Measurements from ENCODE around the gene POLK. TPM values are rescaled to one million over a fixed set of nuclear protein-coding genes. Genes with fewer than 3 reads are reported as not detected.
A peak's percentile ranks its signal among the peaks of the same experiment; 100 is the strongest.
"Not testable (repeated sequence)": the region's sequence is repeated elsewhere in the genome, so short reads cannot be mapped to it uniquely, and the experiment has no call there.

Gene POLK
- total RNA-seq, 1 donor from 2014 or later = 39.9 TPM

GRCh38 chr5:75603371-75603770 is 91.7 kb downstream of the POLK start:
- FAIRE-seq (no peak), DNase-seq (ENCODE audit: low spot score in 2 of 2) (no peak)

DNA sequence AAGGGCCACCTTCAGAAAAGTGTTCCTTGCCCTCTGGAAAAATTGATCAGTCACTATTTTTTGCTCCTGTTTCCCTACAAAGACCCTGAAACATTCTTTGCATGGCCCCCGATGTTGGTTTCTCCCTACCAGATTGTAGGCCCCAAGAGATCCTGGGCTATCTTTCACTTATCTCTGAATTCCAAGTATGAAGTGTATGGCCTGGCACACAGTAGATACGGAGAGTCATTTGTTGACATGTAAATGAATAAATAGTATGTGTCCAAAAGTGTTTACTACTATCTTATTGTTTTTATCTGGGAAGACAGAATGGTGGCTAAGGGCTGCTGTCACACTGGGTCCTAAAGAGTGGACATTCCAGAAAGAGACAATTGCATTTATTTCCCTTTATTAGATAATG is 92.1 kb downstream of the POLK start:
- DNase-seq (ENCODE audit: low spot score in 2 of 2) (no peak), FAIRE-seq (no peak)

GRCh38 chr5:75607341-75607740 is 95.7 kb downstream of the POLK start:
- DNase-seq (ENCODE audit: low spot score in 2 of 2); FAIRE-seq: not testable (repeated sequence)

DNA sequence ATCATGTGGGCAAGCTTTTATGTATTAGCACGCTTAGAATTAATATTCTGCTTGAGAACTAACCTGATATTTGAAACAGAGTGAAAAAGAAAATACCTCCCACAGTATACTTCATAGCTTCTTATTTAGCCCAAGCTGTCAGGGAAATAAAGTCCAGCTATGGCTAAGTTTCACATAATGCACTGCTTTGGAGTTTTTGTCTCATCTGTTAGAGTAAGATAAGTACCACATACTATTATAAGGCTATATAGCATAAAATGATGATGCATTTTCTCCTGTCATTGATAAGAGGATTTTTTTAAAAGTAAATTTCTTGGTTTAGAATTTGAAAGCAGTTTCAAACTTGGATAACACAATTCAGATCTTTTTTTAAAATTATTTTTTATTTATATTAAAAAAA is 97.2 kb downstream of the POLK start:
- FAIRE-seq = no peak

DNA sequence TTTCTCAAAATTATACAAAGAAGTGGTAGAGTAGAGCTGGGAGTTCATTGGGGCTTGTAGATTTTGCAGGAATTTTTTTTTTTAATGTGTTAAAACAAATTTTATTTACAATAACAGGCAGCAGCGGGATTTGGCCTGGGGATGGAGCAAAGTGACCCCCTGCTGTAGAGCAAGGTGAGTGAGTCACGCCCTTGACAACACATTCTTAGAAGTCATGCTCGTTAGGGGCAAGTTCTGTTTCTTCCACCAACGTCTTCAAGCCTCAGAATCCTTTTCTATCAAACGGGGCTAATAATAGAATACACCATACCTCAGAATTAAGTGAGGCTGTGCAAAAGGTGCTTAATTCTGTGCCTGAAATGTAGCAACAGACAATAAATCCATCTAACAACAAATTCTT is 98.5 kb downstream of the POLK start:
- no peak for FAIRE-seq
- no peak for DNase-seq (ENCODE audit: low spot score in 2 of 2)

More for the DNA sequence above, 97.2 kb downstream of the POLK start:
- no peak for DNase-seq (ENCODE audit: low spot score in 2 of 2)

GRCh38 chr5:75610859-75611310 is 99.2 kb downstream of the POLK start:
- FAIRE-seq; DNase-seq (ENCODE audit: low spot score in 2 of 2): not testable (repeated sequence)

GRCh38 chr5:75611311-75612225 is 99.9 kb downstream of the POLK start, which contains the start of gene ANKDD1B:
TSS of gene ANKDD1B (plus strand) at chr5:75611453. CDS start at chr5:75611635, 182 bp downstream.
- DNase-seq (ENCODE audit: low spot score in 2 of 2) (peak in 1 of 2 donors; percentile 42), FAIRE-seq (no peak)

DNA sequence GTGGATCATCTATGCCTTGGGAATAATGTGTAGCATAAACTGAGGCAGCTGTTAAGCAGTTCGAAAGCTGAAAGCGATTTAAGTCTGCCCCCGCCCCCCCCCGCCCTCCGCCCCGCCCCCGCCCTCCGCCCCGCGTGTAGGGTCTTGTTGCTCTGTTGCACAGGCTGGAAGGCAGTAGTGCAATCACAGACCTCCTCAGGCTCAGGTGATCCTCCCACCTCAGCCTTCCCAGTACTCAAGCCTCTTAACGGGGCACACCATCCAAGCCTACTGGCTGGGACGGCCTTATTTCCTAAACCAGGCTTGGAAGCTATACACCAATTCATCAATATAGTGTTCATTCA is 100.5 kb downstream of the POLK start:
- no peak for DNase-seq (ENCODE audit: low spot score in 2 of 2)
- FAIRE-seq = no peak

- FAIRE-seq (no peak), DNase-seq (ENCODE audit: low spot score in 2 of 2) (no peak)
Measured at GRCh38 chr5:75612901-75613300, 101.2 kb downstream of the POLK start.

DNA sequence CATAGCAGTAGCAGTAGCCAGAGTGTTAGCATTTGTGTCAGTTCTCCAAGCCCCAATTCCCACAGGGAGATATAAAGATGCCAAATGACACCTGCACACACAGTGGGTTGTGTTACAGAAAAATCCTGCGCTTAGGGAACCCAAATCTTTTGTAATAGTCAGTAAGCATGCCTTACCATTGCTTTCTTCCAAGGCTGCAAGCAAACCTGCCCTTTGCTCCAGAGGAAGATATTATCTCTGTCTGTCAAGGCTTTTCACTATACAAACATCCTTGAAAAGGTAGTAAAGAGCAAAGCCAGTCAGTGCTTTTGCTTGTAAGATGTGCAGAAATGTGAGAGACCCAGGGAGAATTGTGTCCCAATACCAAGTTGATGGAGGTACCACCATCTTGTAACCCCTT is 102.5 kb downstream of the POLK start:
- DNase-seq (ENCODE audit: low spot score in 2 of 2) (no peak), FAIRE-seq (no peak)

DNA sequence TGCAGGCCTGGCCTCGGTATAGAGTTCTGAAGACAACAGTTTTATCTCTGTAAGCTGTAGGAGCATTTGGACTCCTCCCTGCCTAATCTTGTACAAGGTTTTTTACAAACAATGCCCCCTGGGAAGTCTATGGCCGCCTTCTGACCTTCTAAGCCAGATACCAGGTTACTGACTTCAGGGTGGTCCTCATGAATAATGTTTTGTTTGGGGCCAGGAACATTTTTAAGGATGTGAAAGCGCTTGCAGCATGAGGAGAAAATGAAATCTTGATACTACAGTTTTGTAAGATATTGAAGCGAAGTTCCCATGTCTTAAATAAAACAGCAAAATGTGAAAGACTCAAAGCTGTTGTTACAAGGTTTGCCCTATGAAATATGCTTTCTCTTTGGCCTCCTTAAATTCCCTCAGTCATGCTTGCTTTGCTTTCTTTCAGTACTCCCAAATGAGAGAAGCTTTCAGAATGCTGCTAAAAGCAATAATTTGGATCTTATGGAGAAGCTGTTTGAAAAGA is 104.7 kb downstream of the POLK start:
- DNase-seq (ENCODE audit: low spot score in 2 of 2) = no peak

DNA sequence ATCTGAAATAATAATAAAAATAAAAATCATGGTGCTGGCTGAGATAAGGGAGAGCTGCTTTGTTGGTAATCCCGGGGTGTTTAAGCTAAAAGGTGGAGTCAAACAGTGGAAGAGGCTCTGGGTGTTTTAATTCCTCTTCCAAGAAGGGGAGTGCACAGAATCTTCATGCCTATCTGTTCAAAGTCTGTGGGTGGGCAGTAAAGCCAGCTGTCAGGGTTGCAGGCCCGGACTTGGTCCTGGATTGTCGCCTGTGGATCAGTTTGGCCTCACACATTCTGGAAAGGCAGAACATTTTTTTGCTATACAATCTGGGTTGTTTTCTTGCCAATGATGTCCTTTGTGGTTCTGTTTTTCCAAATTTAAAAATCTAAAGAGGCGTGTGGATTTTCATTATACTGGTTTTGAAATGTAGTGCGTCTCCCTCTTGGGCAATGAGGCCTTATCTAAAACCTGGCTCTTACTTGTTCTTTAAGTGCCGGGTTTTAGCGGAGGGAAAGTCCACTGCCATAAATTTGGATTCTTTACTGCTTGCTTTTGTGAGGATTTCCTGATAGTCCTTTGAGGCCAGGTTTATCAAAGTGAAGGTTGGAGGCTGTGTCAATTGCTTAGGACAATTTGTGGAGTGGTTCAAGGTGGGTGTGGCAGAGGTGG is 105.4 kb downstream of the POLK start:
- FAIRE-seq = no peak
- no peak for DNase-seq (ENCODE audit: low spot score in 2 of 2)

More for the DNA sequence above, 104.7 kb downstream of the POLK start:
- FAIRE-seq = no peak

GRCh38 chr5:75617736-75618352 is 106.2 kb downstream of the POLK start:
- DNase-seq (ENCODE audit: low spot score in 2 of 2) (no peak), FAIRE-seq (no peak)

GRCh38 chr5:75620184-75620959 is 108.7 kb downstream of the POLK start:
- DNase-seq (ENCODE audit: low spot score in 2 of 2) (no peak), FAIRE-seq (no peak)

GRCh38 chr5:75622564-75622963 is 110.9 kb downstream of the POLK start:
- DNase-seq (ENCODE audit: low spot score in 2 of 2) = no peak
- FAIRE-seq = no peak

GRCh38 chr5:75623846-75624245 is 112.2 kb downstream of the POLK start:
- DNase-seq (ENCODE audit: low spot score in 2 of 2) = no peak
- no peak for FAIRE-seq

DNA sequence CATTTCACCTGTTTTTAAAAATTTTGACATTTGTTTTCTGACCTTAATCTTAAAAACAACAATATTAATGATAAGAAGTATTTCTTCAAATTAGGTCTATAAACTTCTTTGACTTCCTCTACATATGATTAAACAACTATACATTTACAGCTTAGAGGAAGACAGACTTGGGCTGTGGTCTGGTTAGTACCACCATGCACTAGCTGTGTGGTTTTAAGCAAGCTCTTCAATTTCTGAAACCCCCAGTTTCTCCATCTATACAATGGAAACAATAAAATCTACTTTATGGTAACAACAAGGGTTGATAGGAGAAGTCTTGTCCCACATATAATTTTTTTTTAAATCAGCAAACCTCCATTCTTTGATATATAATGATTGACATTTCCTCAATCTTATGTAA is 115.3 kb downstream of the POLK start:
- DNase-seq (ENCODE audit: low spot score in 2 of 2) (no peak), FAIRE-seq (no peak)

DNA sequence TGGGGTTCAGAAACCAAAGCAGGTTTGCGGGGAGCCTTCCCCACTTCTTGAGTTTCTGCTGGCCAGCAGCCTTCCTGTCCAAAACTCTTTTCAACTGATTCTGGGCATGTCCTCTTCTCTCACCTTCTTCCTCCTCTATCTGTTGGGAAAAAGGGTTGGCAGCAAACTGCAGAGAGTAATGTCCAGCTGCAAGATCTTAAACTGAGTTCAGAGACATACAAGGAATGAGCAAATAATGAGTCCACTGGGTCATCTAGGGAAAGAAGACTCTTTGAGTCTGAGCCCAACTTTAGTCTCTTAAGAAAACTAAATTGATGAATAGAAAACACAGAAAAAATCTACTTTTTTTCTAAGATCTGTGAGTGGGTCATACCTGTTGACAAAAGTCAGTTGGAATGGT is 116.1 kb downstream of the POLK start:
- DNase-seq (ENCODE audit: low spot score in 2 of 2) = no peak
- no peak for FAIRE-seq

GRCh38 chr5:75630875-75631274 is 119.2 kb downstream of the POLK start:
- DNase-seq (ENCODE audit: low spot score in 2 of 2) (no peak), FAIRE-seq (no peak)

DNA sequence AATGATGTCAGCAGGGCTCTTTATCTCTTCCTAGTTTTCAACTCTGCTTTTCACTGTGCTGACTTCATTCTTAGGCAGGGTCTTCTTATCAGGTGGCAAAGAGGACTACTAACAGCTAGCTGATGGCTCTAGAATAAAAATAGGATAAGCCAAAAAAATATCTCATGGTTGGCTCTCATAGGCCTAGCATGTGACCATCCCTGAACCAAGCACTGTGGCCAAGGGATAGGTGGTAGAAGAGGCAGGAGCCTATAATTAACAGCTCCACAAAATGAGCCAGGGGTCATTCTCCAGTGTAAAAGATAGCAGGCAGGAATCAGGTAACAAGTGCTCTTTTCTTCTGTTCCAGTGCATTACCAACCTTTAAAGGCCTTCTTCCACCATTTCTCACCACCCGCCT is 120.6 kb downstream of the POLK start:
- DNase-seq (ENCODE audit: low spot score in 2 of 2) (no peak), FAIRE-seq (no peak)

Measured in frontal cortex (tissue), 4 donors.